GM18951 (cell line): ENCODE results near the gene LMO2.

Experiments
- POLR2A ChIP-seq: IDR thresholded peaks from 4 replicates; pipeline ENCODE4 v1.6.1; 2011; ENCODE audit warnings: mild to moderate bottlenecking; ENCODE audit not compliant: insufficient read length, insufficient read depth; ENCODE audit errors: extremely low read depth
- in situ Hi-C: fragments of 300-500 bp; cut with MboI; formaldehyde crosslinking; loops from one replicate; pipeline ENCODE4 v1.12.0; 2022; ENCODE audit warnings: low sequenced_read_pairs, mixed read lengths, inconsistent platforms; ENCODE audit not compliant: unreplicated experiment

Gene LMO2

DNA sequence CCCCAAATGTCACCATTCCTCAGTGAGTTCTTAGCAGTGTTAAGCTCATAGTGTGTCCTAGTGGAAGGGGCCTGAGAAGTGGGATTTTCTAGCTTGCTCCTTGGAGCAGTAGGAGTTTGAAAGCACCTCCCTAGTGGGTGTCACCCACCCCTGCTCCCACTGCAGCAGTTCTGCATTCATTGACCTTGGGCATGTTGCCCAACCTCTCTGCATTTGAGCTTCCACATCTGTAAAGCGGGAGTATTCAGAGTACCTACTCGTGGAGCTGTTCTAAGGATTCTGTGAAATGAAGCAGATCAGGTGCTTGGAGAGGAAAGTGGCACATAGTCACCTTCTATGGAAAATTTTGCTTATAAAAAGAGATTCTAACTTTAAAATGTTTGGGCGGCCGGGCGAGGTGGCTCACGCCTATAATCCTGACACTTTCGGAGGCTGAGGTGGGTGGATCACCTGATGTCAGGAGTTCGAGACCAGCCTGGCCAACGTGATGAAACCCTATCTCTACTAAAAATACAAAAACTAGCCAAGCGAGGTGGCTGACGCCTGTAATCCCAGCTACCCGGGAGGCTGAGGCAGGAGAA is 16.9 kb downstream of the LMO2 start:
- in situ Hi-C loops: loop anchor here (25.0 kb wide), 2 partner anchors 287 to 612 kb away; no protein-coding TSS in a partner anchor

DNA sequence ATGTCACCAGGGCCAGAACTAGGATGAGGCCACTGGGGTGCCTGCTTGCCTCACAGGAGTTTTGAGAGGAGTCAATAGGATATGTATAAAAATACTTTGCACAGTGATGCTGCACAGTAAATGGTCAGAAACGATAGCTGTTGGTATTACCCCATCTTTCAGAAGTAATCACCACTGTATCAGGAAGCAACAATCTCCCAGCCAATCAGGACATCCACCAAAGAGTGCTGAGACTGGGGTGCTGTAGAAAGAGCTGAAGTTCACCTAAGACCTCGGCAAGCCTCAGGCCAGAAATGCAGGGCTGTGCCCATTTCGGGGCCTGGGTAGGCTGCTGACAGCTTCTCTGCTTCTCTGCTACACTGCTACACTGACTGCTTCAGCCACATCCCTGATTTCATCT is 17.4 kb downstream of the LMO2 start:
- in situ Hi-C loops: loop anchor here (25.0 kb wide), 2 partner anchors 288 to 613 kb away; no protein-coding TSS in a partner anchor
- TF ChIP-seq POLR2A: no peak

More for the DNA sequence above, 16.9 kb downstream of the LMO2 start:
- no peak for TF ChIP-seq POLR2A

DNA sequence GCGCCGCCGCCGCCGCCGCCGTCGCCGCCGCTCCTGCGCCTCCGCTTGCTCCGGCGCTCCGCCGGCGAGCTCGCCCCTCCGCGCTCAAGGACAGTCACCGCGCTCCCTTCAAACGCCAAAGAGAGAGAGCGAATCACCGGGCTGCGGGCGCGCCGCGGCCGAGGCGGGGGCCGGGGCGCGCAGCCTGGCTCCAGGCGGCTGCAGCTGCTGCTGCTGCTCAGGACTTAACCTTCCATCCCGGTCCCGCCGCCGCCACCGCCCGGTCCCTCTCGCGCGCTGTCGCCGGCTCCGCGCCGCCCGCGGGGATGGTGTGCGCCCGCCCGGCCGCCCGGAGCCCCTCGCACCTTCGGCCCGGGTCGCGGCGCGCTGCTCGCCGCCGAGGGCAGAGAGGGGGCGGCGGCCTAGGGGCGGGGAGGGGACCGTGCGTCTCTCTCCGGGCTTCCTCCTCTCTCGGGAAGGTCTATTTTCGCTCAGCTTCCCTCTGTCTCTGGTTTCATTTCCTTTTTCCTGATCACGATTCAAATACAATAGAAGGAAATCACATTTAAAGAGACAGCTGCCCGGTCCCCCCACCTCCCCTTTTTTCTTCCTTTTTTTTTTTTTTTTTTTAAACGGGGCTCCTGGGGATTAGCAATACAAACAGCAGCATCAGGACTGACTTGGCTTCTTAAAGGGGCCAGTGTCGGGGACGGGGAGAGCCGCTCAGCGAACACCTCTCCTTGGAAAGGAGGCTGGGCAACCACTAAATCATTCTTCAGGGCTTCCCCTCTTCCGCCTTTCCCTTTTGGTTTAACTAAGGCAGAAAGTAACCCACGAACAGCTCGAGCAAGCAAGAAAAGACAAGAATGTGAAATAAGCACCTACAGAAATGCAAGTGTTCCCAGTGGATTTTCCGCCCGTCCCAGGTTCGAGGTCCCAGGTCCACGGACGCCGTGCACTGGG is 22.1 kb downstream of the LMO2 start:
- in situ Hi-C loops: loop anchor here (25.0 kb wide), 2 partner anchors 293 to 618 kb away; no protein-coding TSS in a partner anchor
- TF ChIP-seq POLR2A: no peak

DNA sequence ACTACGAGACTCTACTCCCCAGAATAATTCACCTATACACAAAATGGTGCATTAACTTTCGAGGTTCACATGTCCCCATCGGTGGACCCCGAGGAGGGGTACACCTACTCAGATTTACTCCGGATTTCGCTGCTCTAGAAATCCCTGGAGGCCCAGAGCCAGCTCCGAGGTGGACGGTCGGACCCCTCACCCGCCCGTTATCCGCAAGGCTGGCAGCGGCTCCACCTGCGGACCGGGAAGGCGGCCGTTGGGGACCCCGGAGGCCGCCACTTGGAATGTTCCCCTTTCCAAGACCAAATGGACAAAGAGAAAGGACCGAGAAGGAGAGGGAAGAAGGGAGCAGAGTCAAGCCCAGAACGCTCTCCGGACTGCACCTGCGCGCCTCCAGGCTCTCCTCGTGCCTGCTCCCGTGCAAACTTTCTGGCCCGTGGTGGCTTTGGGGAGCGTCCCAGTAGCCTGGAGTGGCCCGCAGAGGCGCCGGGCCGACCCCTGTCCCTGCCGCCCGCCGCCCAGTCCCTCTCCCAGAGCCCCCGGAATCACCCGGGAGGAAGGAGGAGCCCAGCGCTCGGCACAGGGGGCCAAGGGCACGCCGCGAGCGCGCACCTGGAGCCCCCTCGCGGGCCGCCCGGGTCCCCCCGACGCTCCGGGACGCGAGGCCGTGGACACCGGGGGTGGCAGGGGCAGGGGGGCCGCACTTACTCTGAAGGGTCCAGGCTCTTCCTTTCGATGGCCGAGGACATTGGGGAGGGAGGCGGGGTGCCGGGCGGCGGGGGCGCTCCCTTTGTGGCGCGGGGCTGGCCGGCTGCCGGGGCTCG is 23.0 kb downstream of the LMO2 start:
- no peak for TF ChIP-seq POLR2A
- in situ Hi-C loops: loop anchor here (25.0 kb wide), 2 partner anchors 293 to 618 kb away; no protein-coding TSS in a partner anchor

DNA sequence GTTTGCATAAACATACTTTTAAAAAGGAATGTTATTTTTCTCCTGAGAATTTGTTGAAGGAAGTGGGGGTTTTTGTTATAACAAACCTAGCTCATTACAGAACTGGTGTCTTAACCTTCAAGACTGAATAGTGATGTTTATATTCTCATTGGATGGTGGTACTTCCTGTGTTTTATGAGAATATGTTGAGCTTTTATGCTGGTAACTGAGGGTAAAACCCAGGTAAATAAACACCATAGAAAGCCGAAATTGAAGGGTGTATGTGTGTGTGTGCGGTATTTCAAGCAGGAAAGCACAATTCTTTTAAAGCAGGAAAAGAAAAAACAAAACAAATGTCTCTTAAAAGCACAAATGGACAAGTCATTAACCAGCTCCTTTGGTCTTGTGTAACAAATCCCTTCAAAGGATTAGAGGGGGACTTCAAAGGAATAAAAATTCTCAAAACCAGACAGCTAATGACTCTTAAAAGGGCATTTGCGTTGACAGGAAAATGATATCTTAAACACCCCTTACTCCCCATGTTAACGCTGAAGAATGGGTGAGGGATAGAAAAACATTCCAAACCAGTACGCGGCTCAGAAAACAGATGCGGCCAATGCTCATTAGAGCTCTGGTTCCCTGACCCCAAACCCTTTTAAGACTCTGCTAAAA is 23.8 kb downstream of the LMO2 start:
- TF ChIP-seq POLR2A: no peak
- in situ Hi-C loops: loop anchor here (25.0 kb wide), 2 partner anchors 294 to 619 kb away; no protein-coding TSS in a partner anchor

DNA sequence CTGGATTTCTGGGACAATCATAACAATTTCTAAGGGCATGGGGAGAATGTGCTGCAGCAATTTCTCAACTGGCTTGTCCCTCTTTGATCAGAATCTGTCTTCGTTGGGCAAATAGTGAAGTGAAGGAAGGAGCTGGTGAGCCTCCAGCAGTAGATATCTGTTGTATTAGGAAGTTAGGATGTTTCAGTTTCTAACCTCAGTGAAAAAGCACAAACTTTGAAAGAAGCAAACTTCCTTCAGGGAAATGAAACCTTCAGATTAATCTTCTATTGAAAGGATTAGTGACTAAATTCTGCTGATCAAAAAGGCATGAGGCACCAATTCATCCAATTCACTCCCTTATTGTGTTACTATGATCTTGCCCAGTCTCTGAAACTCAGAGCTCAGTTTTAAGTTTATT is 24.3 kb downstream of the LMO2 start:
- no peak for TF ChIP-seq POLR2A
- in situ Hi-C loops: loop anchor here (25.0 kb wide), 2 partner anchors 295 to 620 kb away; no protein-coding TSS in a partner anchor

DNA sequence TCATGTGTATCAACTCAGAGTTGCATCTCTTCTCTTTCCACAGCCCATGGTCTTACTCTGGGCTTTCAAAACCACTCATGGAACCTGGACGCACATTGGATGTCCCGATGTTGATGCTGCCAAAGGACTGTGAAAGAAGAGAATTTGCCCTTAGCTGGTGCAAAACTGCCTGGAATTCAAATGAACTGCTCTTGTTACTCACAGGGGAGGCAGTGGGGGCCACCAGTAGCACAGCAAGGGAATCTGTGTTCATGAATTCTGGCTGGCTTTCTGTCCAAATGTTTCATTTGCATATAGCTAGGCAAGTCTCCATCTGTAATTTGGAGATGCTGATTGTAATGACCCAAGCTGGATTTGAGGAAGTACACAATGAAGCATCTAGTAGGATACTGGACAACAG is 24.9 kb downstream of the LMO2 start:
- TF ChIP-seq POLR2A: no peak
- in situ Hi-C loops: loop anchor here (25.0 kb wide), 2 partner anchors 295 to 620 kb away; no protein-coding TSS in a partner anchor

DNA sequence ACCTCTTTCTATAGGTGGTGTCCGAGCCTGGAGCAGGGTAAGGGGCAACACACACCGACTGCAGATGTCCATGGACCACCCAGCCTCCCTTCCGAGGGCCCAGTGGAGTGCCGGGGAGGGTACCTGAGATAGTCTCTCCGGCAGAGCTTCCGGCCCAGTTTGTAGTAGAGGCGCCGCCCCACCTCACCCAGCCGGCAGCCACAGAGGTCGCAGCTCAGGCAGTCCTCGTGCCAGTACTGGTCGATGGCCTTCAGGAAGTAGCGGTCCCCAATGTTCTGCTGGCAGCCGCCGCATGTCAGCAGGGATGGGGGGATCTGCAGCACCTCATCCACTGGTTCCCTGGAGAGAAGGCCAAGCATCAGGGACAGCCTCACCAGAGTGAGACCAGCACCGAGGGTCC is 27.4 kb downstream of the LMO2 start:
- in situ Hi-C loops: loop anchor here (5.0 to 25.0 kb wide), 3 partner anchors 108 to 623 kb away; no protein-coding TSS in a partner anchor
- TF ChIP-seq POLR2A: no peak

DNA sequence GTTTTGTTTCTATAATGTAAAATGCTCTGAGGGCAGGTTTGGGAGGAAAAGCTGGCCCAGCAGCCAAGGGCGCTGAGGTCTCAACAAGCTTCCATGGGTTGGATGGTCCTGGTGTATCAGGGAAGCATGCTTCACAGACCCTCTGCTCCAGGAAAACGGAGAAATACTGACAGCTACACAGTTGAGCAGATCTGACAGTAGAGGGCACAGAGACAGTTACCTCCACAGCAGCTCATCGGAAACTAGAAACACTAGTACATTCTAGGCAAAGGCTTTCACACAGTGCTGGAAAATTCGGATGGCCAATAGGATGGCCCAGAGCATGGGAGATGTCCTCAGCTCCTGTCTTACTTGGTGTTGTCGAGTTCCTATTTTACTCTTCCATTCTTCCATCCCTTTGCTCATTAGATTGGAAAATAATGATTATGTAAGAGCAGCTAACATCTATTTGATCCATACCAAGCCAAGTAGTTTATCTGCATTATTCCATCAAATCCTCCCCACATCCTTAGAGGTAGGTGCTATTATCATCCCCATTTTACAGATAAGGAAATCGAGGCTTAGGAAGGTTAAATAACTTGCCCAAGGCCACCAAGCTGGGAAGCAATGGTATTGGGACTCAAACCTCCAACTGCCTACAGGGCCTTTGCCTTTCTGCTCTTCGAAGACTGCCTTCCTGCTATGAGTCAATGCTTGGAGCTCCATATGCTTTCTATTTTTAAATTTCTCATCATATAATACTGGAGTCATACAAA is 28.3 kb downstream of the LMO2 start:
- in situ Hi-C loops: loop anchor here (5.0 to 25.0 kb wide), 3 partner anchors 109 to 624 kb away; no protein-coding TSS in a partner anchor
- no peak for TF ChIP-seq POLR2A

DNA sequence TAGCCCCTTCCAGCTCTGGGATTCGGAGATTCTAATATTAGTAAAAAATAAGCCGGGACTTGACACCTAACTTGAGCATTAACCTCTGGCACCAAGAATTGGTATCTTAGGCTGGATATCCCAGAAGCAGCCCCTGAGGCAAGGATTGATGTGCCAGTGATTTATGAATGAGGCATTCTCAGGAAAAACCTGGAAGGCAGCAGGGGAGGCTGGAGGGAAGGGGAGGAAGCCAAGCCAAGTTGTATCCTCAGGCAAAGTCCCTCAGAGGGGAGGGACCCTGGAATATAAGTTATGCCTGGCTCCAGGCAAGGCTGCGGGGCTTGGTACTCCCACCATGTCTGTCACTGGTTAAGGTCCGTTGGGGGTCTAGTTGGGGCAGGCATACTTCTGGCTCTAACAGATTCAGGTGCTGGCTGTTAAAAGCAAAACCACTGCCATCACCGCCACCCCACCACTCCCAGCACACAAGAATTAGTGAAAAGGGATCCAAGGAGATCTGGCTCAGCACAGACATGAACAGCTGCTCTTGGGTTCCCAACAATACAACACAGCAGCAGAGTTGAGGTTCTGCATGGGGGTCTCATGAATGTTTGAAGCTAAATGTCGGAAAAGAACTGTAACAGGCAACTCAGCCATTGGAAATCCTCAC is 29.8 kb downstream of the LMO2 start:
- TF ChIP-seq POLR2A: no peak
- in situ Hi-C loops: loop anchor here (5.0 to 25.0 kb wide), 3 partner anchors 110 to 625 kb away; no protein-coding TSS in a partner anchor

DNA sequence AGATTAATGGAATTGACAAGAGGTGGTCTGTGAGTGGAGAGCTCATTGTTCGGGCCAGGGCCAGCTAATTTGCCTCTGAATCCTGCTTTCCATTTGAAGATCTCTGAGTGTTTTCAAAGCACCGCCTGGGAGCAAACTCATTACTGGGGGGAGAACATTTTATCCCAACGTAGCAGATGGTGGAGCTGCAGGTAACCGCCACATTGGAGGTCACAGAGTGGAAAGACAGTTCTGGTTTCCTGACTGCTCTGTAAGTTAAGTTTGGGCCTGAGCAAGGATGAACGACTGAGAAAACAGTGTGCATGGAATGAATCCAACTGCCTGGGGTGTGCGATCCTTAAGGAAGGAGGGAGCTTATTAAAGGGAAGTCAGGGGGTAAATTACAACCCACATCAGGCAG is 30.5 kb downstream of the LMO2 start:
- no peak for TF ChIP-seq POLR2A
- in situ Hi-C loops: loop anchor here (5.0 to 25.0 kb wide), 3 partner anchors 111 to 626 kb away; no protein-coding TSS in a partner anchor
